K562 (cell line): ENCODE measurements around the gene ADCY9. TPM values are rescaled to one million over a fixed set of nuclear protein-coding genes. Genes with fewer than 3 reads are reported as not detected.

Experiments used
- C11orf30 ChIP-seq: fragments of 450-650 bp; IDR thresholded peaks from 2 replicates; pipeline ENCODE4 v1.6.1; 2016; ENCODE audit warnings: low read depth, mild to moderate bottlenecking
- KLF1 ChIP-seq: fragments of 450-650 bp; IDR thresholded peaks from 2 replicates; pipeline ENCODE4 v1.6.1; 2016; ENCODE audit warnings: missing genetic modification characterization, missing compliant biosample characterization
- YY1 ChIP-seq, 3 experiments: IDR thresholded peaks; 2 replicates each; pipeline ENCODE4 v1.6.1; 2011; ENCODE audit warnings: low read length in 2 of 3, mild to moderate bottlenecking in 2 of 3, moderate library complexity in 2 of 3, borderline replicate concordance in 1 of 3, control low read depth in 1 of 3, low read depth in 1 of 3; ENCODE audit not compliant: insufficient read depth in 3 of 3, insufficient replicate concordance in 2 of 3, control insufficient read depth in 1 of 3, insufficient read length in 1 of 3; ENCODE audit errors: extremely low read depth in 1 of 3
- ZNF668 ChIP-seq: fragments of 250-450 bp; sonication (Bioruptor Pico); IDR thresholded peaks from 2 replicates; pipeline ENCODE4 v1.8.0; 2022; ENCODE audit warnings: mild to moderate bottlenecking, inconsistent platforms
- polyA plus RNA-seq, 8 experiments: library from polyadenylated mRNA; depleted of rRNA in 4 of 8; stranded (reverse) in 5 of 8; unstranded in 3 of 8; fragments of >200 nt; fragmentation: Nextera tagmentation in 2 of 8; fragmentation: Illumina TruSeq in 1 of 8; extraction: Ambion mirVana in 2 of 8; extraction: Trizol in 1 of 8; gene quantifications; 2 replicates each; pipeline versions ENCODE4 v1.2.1 to v1.2.3, GENCODE V29; 2011 to 2014; ENCODE audit warnings: inconsistent platforms in 1 of 8, missing spikeins in 1 of 8
- total RNA-seq, 7 experiments: library from RNA; depleted of rRNA in 6 of 7; stranded (reverse); fragments of >200 nt in 6 of 7; fragmentation: Illumina TruSeq in 2 of 7; extraction: Trizol in 2 of 7; gene quantifications; 2 replicates each; pipeline versions ENCODE4 v1.2.1 to v1.2.3, GENCODE V29; 2011 to 2021; ENCODE audit warnings: low replicate concordance in 1 of 7
- TF ChIP-seq, protein P1 (sequence below): fragments of 450-650 bp; IDR thresholded peaks from 2 replicates; pipeline ENCODE4 v1.6.1; 2017; ENCODE audit warnings: antibody characterized with exemption, mild to moderate bottlenecking
- TF ChIP-seq, protein P2 (sequence below): fragments of 450-650 bp; formaldehyde crosslinking; IDR thresholded peaks from 2 replicates; pipeline ENCODE4 v1.4.0; 2020; ENCODE audit warnings: mild to moderate bottlenecking

Gene ADCY9
- total and polyA plus RNA-seq, 9 of the 15 experiments (the other 6 are each of a cell fraction or from before 2014, with no cell fraction given), result 0.03 to 0.29 (median 0.17) TPM

DNA sequence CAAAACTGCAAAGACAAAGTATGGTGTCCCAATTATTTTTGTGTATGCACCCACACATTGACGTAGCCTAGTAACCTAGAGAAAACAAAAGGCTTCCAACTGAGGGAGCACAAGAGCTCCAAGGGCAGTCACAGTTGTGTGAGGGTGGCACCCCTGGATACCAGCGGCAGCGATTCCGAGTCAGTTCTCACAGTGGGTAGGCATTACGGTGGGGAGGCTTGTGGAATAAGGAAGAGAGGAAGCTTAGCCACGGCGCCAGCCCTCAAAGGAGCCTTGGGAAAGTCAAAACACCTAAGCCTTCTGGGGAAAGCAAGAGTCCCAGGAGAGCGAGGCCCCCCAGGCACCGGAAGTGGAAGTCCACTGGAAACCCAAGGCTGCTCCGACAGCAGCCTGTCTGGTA is 31.0 kb upstream of the ADCY9 start (continued):
- TF ChIP-seq, protein P1, sequence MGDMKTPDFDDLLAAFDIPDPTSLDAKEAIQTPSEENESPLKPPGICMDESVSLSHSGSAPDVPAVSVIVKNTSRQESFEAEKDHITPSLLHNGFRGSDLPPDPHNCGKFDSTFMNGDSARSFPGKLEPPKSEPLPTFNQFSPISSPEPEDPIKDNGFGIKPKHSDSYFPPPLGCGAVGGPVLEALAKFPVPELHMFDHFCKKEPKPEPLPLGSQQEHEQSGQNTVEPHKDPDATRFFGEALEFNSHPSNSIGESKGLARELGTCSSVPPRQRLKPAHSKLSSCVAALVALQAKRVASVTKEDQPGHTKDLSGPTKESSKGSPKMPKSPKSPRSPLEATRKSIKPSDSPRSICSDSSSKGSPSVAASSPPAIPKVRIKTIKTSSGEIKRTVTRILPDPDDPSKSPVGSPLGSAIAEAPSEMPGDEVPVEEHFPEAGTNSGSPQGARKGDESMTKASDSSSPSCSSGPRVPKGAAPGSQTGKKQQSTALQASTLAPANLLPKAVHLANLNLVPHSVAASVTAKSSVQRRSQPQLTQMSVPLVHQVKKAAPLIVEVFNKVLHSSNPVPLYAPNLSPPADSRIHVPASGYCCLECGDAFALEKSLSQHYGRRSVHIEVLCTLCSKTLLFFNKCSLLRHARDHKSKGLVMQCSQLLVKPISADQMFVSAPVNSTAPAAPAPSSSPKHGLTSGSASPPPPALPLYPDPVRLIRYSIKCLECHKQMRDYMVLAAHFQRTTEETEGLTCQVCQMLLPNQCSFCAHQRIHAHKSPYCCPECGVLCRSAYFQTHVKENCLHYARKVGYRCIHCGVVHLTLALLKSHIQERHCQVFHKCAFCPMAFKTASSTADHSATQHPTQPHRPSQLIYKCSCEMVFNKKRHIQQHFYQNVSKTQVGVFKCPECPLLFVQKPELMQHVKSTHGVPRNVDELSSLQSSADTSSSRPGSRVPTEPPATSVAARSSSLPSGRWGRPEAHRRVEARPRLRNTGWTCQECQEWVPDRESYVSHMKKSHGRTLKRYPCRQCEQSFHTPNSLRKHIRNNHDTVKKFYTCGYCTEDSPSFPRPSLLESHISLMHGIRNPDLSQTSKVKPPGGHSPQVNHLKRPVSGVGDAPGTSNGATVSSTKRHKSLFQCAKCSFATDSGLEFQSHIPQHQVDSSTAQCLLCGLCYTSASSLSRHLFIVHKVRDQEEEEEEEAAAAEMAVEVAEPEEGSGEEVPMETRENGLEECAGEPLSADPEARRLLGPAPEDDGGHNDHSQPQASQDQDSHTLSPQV, result no peak
- TF ChIP-seq C11orf30, result no peak
- TF ChIP-seq, protein P2, sequence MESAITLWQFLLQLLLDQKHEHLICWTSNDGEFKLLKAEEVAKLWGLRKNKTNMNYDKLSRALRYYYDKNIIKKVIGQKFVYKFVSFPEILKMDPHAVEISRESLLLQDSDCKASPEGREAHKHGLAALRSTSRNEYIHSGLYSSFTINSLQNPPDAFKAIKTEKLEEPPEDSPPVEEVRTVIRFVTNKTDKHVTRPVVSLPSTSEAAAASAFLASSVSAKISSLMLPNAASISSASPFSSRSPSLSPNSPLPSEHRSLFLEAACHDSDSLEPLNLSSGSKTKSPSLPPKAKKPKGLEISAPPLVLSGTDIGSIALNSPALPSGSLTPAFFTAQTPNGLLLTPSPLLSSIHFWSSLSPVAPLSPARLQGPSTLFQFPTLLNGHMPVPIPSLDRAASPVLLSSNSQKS (CRISPR knock-in tag), result no peak
- TF ChIP-seq ZNF668, result no peak
- TF ChIP-seq KLF1 (tag), result no peak
- TF ChIP-seq YY1 (IDR thresholded peaks at IDR 0.05; ENCODE audit: borderline replicate concordance in 1 of 3, control insufficient read depth in 1 of 3, extremely low read depth in 1 of 3, insufficient read depth in 3 of 3, insufficient read length in 1 of 3, insufficient replicate concordance in 2 of 3, low read depth in 1 of 3, low read length in 2 of 3), result no peak
